ENCODE measurements around the gene PCDHGC3. TPM values are rescaled to one million over a fixed set of nuclear protein-coding genes. Genes with fewer than 3 reads are reported as not detected.

PCDHGC3 gene
- total RNA-seq, 1 donor = 59.4 TPM

- DNase-seq (ENCODE audit: insufficient read length, low spot score, missing footprints) = no peak
- TF ChIP-seq CTCF (IDR thresholded peaks at IDR 0.05; ENCODE audit: extremely low read depth, low read depth, low read length) = no peak
- Histone ChIP-seq H2AFZ (ENCODE audit: low read length) (no peak overlapping the region), H3K4me2 (ENCODE audit: insufficient read depth, low read length) (no peak overlapping the region), H3K79me2 (ENCODE audit: insufficient read depth, low read length) (peaks cover 47% of the 10 kb centered on the region), H3K27me3 (ENCODE audit: insufficient read depth, low read length) (no peaks in the 10 kb centered on the region), H3K36me3 (ENCODE audit: insufficient read depth, low read length) (no peaks in the 10 kb centered on the region), H4K20me1 (ENCODE audit: insufficient read depth, low read length) (no peaks in the 10 kb centered on the region), H3K4me1 (ENCODE audit: insufficient read depth, low read length) (peaks cover 20% of the 10 kb centered on the region), H3K27ac (ENCODE audit: low read depth, low read length) (no peak overlapping the region), H3K9me3 (ENCODE audit: low read depth, low read length) (no peaks in the 10 kb centered on the region), H3K4me3 (ENCODE audit: insufficient read depth, low read length) (no peak overlapping the region)
Measured at GRCh38 chr5:141440341-141440740, 35.4 kb upstream of the PCDHGC3 start.

GRCh38 chr5:141441571-141442170 is 34.1 kb upstream of the PCDHGC3 start:
- no peaks in the 10 kb centered on the region for H3K36me3 ChIP-seq (ENCODE audit: insufficient read depth, low read length)
- peaks cover 12% of the 10 kb centered on the region for H3K4me1 ChIP-seq (ENCODE audit: insufficient read depth, low read length)
- no peaks in the 10 kb centered on the region for H3K27me3 ChIP-seq (ENCODE audit: insufficient read depth, low read length)
- DNase-seq (ENCODE audit: insufficient read length, low spot score, missing footprints) = no peak
- no peak overlapping the region for H3K4me3 ChIP-seq (ENCODE audit: insufficient read depth, low read length)
- no peak overlapping the region for H3K4me2 ChIP-seq (ENCODE audit: insufficient read depth, low read length)
- no peak overlapping the region for H2AFZ ChIP-seq (ENCODE audit: low read length)
- no peaks in the 10 kb centered on the region for H3K9me3 ChIP-seq (ENCODE audit: low read depth, low read length)
- no peaks in the 10 kb centered on the region for H4K20me1 ChIP-seq (ENCODE audit: insufficient read depth, low read length)
- peaks cover 41% of the 10 kb centered on the region for H3K79me2 ChIP-seq (ENCODE audit: insufficient read depth, low read length)
- H3K27ac ChIP-seq (ENCODE audit: low read depth, low read length) = no peak overlapping the region
- no peak for TF ChIP-seq CTCF (IDR thresholded peaks at IDR 0.05; ENCODE audit: extremely low read depth, low read depth, low read length)

DNA sequence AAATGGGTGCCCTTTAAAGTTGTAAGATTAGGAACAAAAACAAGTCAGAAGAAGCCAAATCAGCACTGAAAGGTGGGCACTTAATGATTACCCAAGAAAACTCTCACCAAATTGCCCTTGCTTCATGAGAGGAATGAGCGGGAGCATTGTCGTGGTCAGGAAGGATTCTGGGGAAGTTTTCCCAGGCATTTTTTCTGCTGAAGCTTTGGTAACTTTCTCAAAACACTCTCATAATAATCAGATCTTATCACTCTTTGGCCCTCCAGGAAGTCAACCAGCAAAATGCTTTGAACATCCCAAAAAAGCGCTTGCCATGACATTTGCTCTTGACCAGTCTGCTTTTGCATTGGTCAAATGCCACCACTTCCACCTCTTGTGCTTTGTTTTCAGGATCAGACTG is 10.4 kb upstream of the PCDHGC3 start:
- no peak for TF ChIP-seq CTCF (IDR thresholded peaks at IDR 0.05; ENCODE audit: extremely low read depth, low read depth, low read length)
- Histone ChIP-seq H2AFZ (ENCODE audit: low read length) (no peak overlapping the region), H3K27ac (ENCODE audit: low read depth, low read length) (no peak overlapping the region), H3K36me3 (ENCODE audit: insufficient read depth, low read length) (no peaks in the 10 kb centered on the region), H3K4me1 (ENCODE audit: insufficient read depth, low read length) (no peaks in the 10 kb centered on the region), H3K4me2 (ENCODE audit: insufficient read depth, low read length) (no peak overlapping the region), H3K9me3 (ENCODE audit: low read depth, low read length) (no peaks in the 10 kb centered on the region), H4K20me1 (ENCODE audit: insufficient read depth, low read length) (no peaks in the 10 kb centered on the region), H3K4me3 (ENCODE audit: insufficient read depth, low read length) (no peak overlapping the region), H3K27me3 (ENCODE audit: insufficient read depth, low read length) (no peaks in the 10 kb centered on the region), H3K79me2 (ENCODE audit: insufficient read depth, low read length) (peaks cover 17% of the 10 kb centered on the region)
- no peak for DNase-seq (ENCODE audit: insufficient read length, low spot score, missing footprints)

- Histone ChIP-seq H3K4me3 (ENCODE audit: insufficient read depth, low read length) (peak overlapping the region; percentile 77), H3K36me3 (ENCODE audit: insufficient read depth, low read length) (no peaks in the 10 kb centered on the region), H2AFZ (ENCODE audit: low read length) (peak overlapping the region; percentile 77), H3K4me2 (ENCODE audit: insufficient read depth, low read length) (peak overlapping the region; percentile 93), H3K4me1 (ENCODE audit: insufficient read depth, low read length) (peaks cover 35% of the 10 kb centered on the region), H3K9me3 (ENCODE audit: low read depth, low read length) (no peaks in the 10 kb centered on the region), H3K27ac (ENCODE audit: low read depth, low read length) (peak overlapping the region; percentile 78), H3K79me2 (ENCODE audit: insufficient read depth, low read length) (peaks cover 41% of the 10 kb centered on the region), H3K27me3 (ENCODE audit: insufficient read depth, low read length) (no peaks in the 10 kb centered on the region), H4K20me1 (ENCODE audit: insufficient read depth, low read length) (peaks cover 36% of the 10 kb centered on the region)
- peak; percentile 92 for DNase-seq (ENCODE audit: insufficient read length, low spot score, missing footprints)
- no peak for TF ChIP-seq CTCF (IDR thresholded peaks at IDR 0.05; ENCODE audit: extremely low read depth, low read depth, low read length)
Measured at GRCh38 chr5:141476132-141476911, 556 bp downstream of the PCDHGC3 start.

All from osteoblast (primary cell).